ENCODE measurements around the gene GPI. TPM values are rescaled to one million over a fixed set of nuclear protein-coding genes. Genes with fewer than 3 reads are reported as not detected.
"Not testable (repeated sequence)": the region's sequence is repeated elsewhere in the genome, so short reads cannot be mapped to it uniquely, and the experiment has no call there.

GPI gene
- total and polyA plus RNA-seq, 2 of the 13 experiments (the other 11 are each of a cell fraction or from before 2014, with no cell fraction given) = 147 to 167 TPM

DNA sequence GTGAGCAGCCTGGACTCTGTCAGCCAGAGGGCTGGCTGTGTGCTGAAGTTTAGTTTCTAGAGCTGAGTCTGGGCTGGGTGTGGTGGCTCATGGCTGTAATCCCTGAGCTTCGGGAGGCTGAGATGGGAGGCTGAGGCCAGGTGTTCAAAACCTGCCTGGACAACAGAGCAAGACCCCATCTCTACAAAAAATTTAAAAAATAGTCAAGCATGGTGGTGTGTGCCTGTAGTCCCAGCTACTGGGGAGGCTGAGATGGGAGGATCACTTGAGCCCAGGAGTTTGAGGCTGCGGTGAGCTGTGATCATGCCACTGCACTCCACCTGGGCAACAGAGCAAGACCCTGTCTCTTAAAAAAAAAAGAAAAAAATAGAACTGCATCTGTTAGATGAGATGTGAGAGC is 23.7 kb downstream of the GPI start:
- 100% methylated on average over 2 of the region's 2 CpGs for WGBS (ENCODE audit: low lambda C conversion rate)
- TF ChIP-seq, protein P1, sequence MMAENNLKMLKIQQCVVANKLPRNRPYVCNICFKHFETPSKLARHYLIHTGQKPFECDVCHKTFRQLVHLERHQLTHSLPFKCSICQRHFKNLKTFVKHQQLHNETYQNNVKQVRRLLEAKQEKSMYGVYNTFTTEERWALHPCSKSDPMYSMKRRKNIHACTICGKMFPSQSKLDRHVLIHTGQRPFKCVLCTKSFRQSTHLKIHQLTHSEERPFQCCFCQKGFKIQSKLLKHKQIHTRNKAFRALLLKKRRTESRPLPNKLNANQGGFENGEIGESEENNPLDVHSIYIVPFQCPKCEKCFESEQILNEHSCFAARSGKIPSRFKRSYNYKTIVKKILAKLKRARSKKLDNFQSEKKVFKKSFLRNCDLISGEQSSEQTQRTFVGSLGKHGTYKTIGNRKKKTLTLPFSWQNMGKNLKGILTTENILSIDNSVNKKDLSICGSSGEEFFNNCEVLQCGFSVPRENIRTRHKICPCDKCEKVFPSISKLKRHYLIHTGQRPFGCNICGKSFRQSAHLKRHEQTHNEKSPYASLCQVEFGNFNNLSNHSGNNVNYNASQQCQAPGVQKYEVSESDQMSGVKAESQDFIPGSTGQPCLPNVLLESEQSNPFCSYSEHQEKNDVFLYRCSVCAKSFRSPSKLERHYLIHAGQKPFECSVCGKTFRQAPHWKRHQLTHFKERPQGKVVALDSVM (CRISPR knock-in tag; IDR thresholded peaks at IDR 0.05) = peak; percentile 32
- TF ChIP-seq ZNF121 (CRISPR knock-in tag; IDR thresholded peaks at IDR 0.05) = peak; percentile 65; the same call in 1 of the 2 replicates
- H3K4me3 ChIP-seq (replicated peaks in 1 of 3; ENCODE audit: insufficient read depth in 1 of 3, low read depth in 2 of 3, low read length in 3 of 3); H2AFZ ChIP-seq (ENCODE audit: low read length); CTCF ChIA-PET (ENCODE audit: low intra/inter-chr PET ratio, low total read pairs); H3K4me1 ChIP-seq (ENCODE audit: insufficient read depth, low read length); H3K9ac ChIP-seq (ENCODE audit: insufficient read depth, low read depth, low read length); in situ Hi-C loops (cut with HindIII; ENCODE audit: extremely low pct_ligation_motif_present, low pct_unique_long_range_greater_than_20kb); H3K79me2 ChIP-seq (ENCODE audit: insufficient read depth, low read length); FAIRE-seq; H3K27ac ChIP-seq (ENCODE audit: extremely low read length, insufficient read depth, low read length); BruUV-seq (replicated peaks); POLR2A ChIA-PET; intact Hi-C loops (cut with micrococcal nuclease; ENCODE audit: unreplicated experiment); DNase-seq (ENCODE audit: low spot score); H3K4me2 ChIP-seq (ENCODE audit: low read depth, low read length); H3K9me3 ChIP-seq (ENCODE audit: low read length); H3K27me3 ChIP-seq (ENCODE audit: control insufficient read depth in 1 of 2, insufficient read depth in 2 of 2, low read length in 2 of 2); ATAC-seq: not testable (repeated sequence)
- Histone ChIP-seq H3K36me3 (replicated peaks in 1 of 2; ENCODE audit: control insufficient read depth in 1 of 2, insufficient read depth in 2 of 2, low read length in 2 of 2) (peaks cover 59 to 97% of the 10 kb centered on the region in 2 experiments), H4K20me1 (ENCODE audit: insufficient read depth, low read length) (0 out of 2 replicates have a peak, but pooled peaks cover 11% of the 10 kb centered on the region)

- Histone ChIP-seq H3K36me3 (replicated peaks in 1 of 2; ENCODE audit: control insufficient read depth in 1 of 2, insufficient read depth in 2 of 2, low read length in 2 of 2) (peaks cover 59 to 95% of the 10 kb centered on the region in 2 experiments), H4K20me1 (ENCODE audit: insufficient read depth, low read length) (0 out of 2 replicates have a peak, but pooled peaks cover 11% of the 10 kb centered on the region), H3K27me3 (ENCODE audit: control insufficient read depth in 1 of 2, insufficient read depth in 2 of 2, low read length in 2 of 2) (no peaks in the 10 kb centered on the region), H3K4me1 (ENCODE audit: insufficient read depth, low read length) (no peaks in the 10 kb centered on the region), H3K4me2 (ENCODE audit: low read depth, low read length) (no peak overlapping the region), H3K9ac (ENCODE audit: insufficient read depth, low read depth, low read length) (no peak overlapping the region), H3K79me2 (ENCODE audit: insufficient read depth, low read length) (peaks cover 3% of the 10 kb centered on the region), H3K27ac (ENCODE audit: extremely low read length, insufficient read depth, low read length) (no peak overlapping the region), H2AFZ (ENCODE audit: low read length) (no peak overlapping the region), H3K9me3 (ENCODE audit: low read length) (no peaks in the 10 kb centered on the region), H3K4me3 (replicated peaks in 1 of 3; ENCODE audit: insufficient read depth in 1 of 3, low read depth in 2 of 3, low read length in 3 of 3) (no peak overlapping the region)
- TF ChIP-seq, protein P2, sequence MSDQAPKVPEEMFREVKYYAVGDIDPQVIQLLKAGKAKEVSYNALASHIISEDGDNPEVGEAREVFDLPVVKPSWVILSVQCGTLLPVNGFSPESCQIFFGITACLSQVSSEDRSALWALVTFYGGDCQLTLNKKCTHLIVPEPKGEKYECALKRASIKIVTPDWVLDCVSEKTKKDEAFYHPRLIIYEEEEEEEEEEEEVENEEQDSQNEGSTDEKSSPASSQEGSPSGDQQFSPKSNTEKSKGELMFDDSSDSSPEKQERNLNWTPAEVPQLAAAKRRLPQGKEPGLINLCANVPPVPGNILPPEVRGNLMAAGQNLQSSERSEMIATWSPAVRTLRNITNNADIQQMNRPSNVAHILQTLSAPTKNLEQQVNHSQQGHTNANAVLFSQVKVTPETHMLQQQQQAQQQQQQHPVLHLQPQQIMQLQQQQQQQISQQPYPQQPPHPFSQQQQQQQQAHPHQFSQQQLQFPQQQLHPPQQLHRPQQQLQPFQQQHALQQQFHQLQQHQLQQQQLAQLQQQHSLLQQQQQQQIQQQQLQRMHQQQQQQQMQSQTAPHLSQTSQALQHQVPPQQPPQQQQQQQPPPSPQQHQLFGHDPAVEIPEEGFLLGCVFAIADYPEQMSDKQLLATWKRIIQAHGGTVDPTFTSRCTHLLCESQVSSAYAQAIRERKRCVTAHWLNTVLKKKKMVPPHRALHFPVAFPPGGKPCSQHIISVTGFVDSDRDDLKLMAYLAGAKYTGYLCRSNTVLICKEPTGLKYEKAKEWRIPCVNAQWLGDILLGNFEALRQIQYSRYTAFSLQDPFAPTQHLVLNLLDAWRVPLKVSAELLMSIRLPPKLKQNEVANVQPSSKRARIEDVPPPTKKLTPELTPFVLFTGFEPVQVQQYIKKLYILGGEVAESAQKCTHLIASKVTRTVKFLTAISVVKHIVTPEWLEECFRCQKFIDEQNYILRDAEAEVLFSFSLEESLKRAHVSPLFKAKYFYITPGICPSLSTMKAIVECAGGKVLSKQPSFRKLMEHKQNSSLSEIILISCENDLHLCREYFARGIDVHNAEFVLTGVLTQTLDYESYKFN (CRISPR knock-in tag; conservative IDR thresholded peaks at IDR 0.05) = no peak
- TF ChIP-seq, protein P3, sequence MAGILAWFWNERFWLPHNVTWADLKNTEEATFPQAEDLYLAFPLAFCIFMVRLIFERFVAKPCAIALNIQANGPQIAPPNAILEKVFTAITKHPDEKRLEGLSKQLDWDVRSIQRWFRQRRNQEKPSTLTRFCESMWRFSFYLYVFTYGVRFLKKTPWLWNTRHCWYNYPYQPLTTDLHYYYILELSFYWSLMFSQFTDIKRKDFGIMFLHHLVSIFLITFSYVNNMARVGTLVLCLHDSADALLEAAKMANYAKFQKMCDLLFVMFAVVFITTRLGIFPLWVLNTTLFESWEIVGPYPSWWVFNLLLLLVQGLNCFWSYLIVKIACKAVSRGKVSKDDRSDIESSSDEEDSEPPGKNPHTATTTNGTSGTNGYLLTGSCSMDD (CRISPR knock-in tag; IDR thresholded peaks at IDR 0.05) = no peak
- TF ChIP-seq, protein P4, sequence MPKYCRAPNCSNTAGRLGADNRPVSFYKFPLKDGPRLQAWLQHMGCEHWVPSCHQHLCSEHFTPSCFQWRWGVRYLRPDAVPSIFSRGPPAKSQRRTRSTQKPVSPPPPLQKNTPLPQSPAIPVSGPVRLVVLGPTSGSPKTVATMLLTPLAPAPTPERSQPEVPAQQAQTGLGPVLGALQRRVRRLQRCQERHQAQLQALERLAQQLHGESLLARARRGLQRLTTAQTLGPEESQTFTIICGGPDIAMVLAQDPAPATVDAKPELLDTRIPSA (CRISPR knock-in tag; IDR thresholded peaks at IDR 0.05; ENCODE audit: borderline replicate concordance) = no peak
- ATAC-seq (no peak; the same call in 2 of the 3 replicates), DNase-seq (ENCODE audit: low spot score) (no peak), FAIRE-seq (no peak)
- ChIA-PET POLR2A (no interaction called here), CTCF (ENCODE audit: low intra/inter-chr PET ratio, low total read pairs) (no interaction called here)
- no TSS peak for BruUV-seq (replicated peaks)
- intact Hi-C loops (cut with micrococcal nuclease; ENCODE audit: unreplicated experiment) = no loop called here
- in situ Hi-C loops (cut with HindIII; ENCODE audit: extremely low pct_ligation_motif_present, low pct_unique_long_range_greater_than_20kb) = no loop called here
Measured at GRCh38 chr19:34391813-34392212, 26.8 kb downstream of the GPI start.
